Bronchus fibroblast of lung (primary cell): Measurements from ENCODE around the gene CENPQ. TPM values are rescaled to one million over a fixed set of nuclear protein-coding genes. Genes with fewer than 3 reads are reported as not detected.

Experiments used
- total RNA-seq: library from RNA; depleted of rRNA; stranded (reverse); fragments of >200 nt; gene quantifications from 2 replicates; pipeline ENCODE4 v1.2.3, GENCODE V29; 2015

Gene CENPQ
- total RNA-seq = 5.5 and 11.6 TPM in 2 replicates

DNA sequence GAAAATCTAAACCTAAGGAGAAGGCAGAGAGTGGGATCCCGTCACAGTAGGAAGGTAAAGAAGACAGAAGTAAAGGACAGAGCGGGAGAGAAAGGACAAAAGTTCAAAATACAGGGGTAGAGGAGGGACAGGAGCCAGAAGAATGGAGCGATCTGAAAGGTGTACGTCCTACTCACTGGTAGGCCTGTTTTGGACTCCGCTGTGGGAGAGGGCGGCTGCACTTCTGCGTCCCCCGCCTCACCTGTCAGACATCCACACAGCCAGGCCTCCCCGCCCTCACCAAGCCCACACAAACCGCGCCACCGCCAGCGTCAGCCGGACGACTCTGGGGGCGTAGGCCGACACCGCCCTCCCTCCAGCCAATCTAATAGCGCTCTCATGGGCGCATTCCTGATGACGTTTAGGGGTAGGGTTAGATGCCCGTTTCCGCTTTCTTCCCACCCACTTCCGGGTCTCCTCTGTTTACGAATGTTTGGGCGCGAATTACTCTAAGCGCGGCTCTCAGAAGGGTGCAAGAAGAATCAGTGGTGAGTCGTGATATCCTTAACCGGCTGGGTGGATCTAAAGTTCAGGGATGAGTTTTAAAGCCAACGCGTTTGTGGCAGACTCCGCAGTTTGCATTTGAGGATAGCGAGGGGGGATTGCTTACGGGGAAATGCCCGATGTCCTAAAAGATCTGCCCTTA is at the start of gene CENPQ, which contains the start of gene MMUT:
Gene CENPQ (plus strand): TSS at position 444 of the 685 bp plus-strand sequence. CDS start 6,807 bp downstream, outside the sequence.
Gene MMUT (minus strand): TSS at position 327 of the 685 bp plus-strand sequence. CDS start 3,787 bp downstream, outside the sequence.

GRCh38 chr6:49499623-49500022 is 36.5 kb downstream of the CENPQ start, which contains the start of gene GLYATL3:
Gene GLYATL3, plus strand, starts transcription at chr6:49499923. Its CDS starts 12,068 bp downstream, at chr6:49511991.

Other genes starting within 250 kb of the CENPQ start
- gene MMUT, start 117 bp upstream of the CENPQ start, total RNA-seq = 7.9 and 8.6 TPM in 2 replicates
- gene GLYATL3, start 36.6 kb downstream of the CENPQ start, total RNA-seq = not detected in 2 replicates
- gene C6orf141, start 87.3 kb downstream of the CENPQ start, total RNA-seq = 1.6 and 2.0 TPM in 2 replicates
- gene RHAG, start 173.5 kb downstream of the CENPQ start, total RNA-seq = not detected in 2 replicates